ENCODE results near the gene BIK.
"Not testable (repeated sequence)": the region's sequence is repeated elsewhere in the genome, so short reads cannot be mapped to it uniquely, and the experiment has no call there.

Gene BIK

DNA sequence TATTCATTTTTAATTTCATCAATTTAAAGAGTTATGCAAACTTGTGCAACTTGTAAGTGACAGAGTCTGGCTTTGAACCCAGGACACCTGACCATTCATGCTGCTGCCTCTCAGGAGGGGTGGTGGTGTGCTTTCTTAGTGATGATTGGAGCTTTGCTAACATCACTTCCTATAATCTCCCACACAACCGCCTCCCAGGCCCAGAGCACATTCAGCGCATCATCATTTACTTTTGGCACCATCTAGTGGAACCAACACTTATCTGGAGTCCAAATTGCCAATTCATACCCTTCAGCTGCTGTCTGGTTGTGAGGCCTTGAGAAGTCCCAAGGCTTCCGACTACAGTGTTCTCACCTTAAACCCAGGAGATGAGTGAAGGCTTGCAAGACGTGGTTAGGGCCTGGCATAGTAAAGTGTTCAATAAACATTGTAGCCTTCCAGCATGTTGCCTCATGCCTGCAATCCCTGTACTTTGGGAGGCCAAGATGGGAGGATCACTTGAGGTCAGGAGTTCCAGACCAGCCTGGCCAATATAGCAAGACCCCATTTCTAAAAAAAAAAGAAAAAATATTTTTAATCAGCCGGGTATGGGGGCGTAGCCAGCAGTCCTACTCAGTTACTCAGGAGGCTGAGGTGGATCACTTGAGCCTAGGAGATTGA lies 20.3 kb upstream of the BIK start:
- H3K27ac ChIP-seq (ENCODE audit: low read depth, low read length) = no peak overlapping the region
- no peaks in the 10 kb centered on the region for H3K36me3 ChIP-seq (ENCODE audit: control insufficient read depth, insufficient read depth, low read length)
- H3K4me1 ChIP-seq (ENCODE audit: control insufficient read depth, insufficient read depth, low read length) = peaks cover 3% of the 10 kb centered on the region
- no peak overlapping the region for H3K9ac ChIP-seq (ENCODE audit: low read length)
- H3K27me3 ChIP-seq (ENCODE audit: control insufficient read depth, insufficient read depth, low read length) = no peaks in the 10 kb centered on the region
- no peak overlapping the region for H3K4me3 ChIP-seq (ENCODE audit: low read length)

DNA sequence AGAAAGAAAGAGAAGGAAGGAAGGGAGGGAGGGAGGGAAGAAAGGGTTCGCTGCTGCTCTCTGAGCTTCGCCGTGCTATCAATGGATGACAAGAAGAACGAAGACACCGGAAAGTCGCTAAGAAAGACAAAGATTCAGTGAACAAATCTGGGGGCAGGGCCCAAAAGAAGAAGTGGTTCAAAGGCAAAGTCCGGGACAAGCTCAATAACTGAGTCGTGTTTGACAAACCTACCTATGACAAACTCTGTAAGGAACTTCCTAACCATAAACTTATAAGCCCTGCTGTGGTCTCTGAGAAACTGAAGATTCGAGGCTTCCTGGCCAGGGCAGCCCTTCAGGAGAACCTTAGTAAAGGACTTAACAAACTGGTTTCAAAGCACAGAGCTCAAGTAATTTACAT lies 18.5 kb upstream of the BIK start:
- no peak overlapping the region for H3K27ac ChIP-seq (ENCODE audit: low read depth, low read length)
- H3K27me3 ChIP-seq (ENCODE audit: control insufficient read depth, insufficient read depth, low read length) = no peaks in the 10 kb centered on the region
- no peak overlapping the region for H3K9ac ChIP-seq (ENCODE audit: low read length)
- no peak overlapping the region for H3K4me3 ChIP-seq (ENCODE audit: low read length)
- H3K36me3 ChIP-seq (ENCODE audit: control insufficient read depth, insufficient read depth, low read length) = no peaks in the 10 kb centered on the region
- peaks cover 3% of the 10 kb centered on the region for H3K4me1 ChIP-seq (ENCODE audit: control insufficient read depth, insufficient read depth, low read length)

DNA sequence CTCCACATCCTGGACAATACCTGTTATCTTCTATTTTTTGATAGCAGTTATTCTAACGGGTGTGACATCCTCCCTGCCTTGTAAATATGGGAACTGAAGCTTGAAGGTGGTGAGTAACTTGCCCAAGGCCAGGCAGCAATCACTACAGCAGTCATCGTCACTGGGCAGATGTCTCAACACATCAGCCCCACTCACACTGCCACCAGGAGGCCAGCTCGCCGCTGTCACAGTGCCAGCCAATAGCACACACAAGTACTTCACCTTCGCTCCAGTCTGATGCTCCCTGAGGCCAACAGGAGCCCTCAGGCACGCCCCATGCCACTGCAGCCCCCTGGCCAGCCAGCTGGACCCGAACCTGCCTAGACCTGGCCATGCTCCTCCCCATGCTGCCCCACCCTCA lies 16.5 kb upstream of the BIK start:
- Histone ChIP-seq H3K27me3 (ENCODE audit: control insufficient read depth, insufficient read depth, low read length) (no peaks in the 10 kb centered on the region), H3K4me3 (ENCODE audit: low read length) (no peak overlapping the region), H3K27ac (ENCODE audit: low read depth, low read length) (no peak overlapping the region), H3K9ac (ENCODE audit: low read length) (no peak overlapping the region), H3K4me1 (ENCODE audit: control insufficient read depth, insufficient read depth, low read length) (no peaks in the 10 kb centered on the region), H3K36me3 (ENCODE audit: control insufficient read depth, insufficient read depth, low read length) (no peaks in the 10 kb centered on the region)

DNA sequence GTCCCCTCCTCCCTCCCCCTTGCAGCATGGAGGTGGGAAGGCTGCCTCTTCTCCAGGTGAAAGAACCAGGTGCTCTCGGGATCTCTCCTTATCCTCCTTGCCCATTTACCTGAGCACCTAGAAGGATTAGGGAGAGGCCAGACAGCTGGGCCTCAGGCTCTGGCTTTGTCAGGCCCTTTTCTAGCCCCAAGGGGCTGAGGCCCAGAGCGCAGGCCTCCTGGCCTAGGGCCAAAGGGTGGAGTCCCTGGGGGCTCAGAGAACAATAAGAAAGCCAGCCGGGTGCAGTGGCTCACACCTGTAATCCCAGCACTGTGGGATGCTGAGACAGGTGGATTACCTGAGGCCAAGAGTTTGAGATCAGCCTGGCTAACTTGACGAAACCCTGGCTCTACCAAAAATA lies 16.0 kb upstream of the BIK start:
- H3K9ac ChIP-seq (ENCODE audit: low read length) = no peak overlapping the region
- H3K27me3 ChIP-seq (ENCODE audit: control insufficient read depth, insufficient read depth, low read length) = no peaks in the 10 kb centered on the region
- no peaks in the 10 kb centered on the region for H3K4me1 ChIP-seq (ENCODE audit: control insufficient read depth, insufficient read depth, low read length)
- H3K27ac ChIP-seq (ENCODE audit: low read depth, low read length) = no peak overlapping the region
- no peaks in the 10 kb centered on the region for H3K36me3 ChIP-seq (ENCODE audit: control insufficient read depth, insufficient read depth, low read length)
- no peak overlapping the region for H3K4me3 ChIP-seq (ENCODE audit: low read length)

DNA sequence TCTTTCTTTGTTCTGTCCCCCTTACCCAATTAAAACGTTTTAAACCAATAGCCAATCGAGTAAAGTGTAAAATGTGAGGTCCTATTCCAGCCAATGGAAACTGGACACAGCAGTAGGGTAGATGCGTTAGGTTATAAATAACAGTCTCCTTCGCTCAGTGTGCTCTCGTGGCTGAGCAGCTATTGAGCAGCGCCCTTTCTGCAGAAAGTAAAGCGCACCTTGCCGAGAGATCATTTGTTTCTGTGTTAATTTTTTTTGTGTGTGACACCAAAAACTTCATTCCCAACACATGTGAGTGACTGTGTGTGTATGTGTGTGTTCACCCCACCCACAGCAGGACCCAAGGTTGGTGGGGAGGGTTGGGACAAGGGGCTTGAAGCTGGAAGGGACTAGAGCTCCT lies 14.1 kb upstream of the BIK start:
- Histone ChIP-seq H3K4me3 (ENCODE audit: low read length) (no peak overlapping the region), H3K36me3 (ENCODE audit: control insufficient read depth, insufficient read depth, low read length) (no peaks in the 10 kb centered on the region), H3K4me1 (ENCODE audit: control insufficient read depth, insufficient read depth, low read length) (no peaks in the 10 kb centered on the region), H3K27ac (ENCODE audit: low read depth, low read length) (no peak overlapping the region), H3K27me3 (ENCODE audit: control insufficient read depth, insufficient read depth, low read length) (no peaks in the 10 kb centered on the region), H3K9ac (ENCODE audit: low read length) (no peak overlapping the region)

DNA sequence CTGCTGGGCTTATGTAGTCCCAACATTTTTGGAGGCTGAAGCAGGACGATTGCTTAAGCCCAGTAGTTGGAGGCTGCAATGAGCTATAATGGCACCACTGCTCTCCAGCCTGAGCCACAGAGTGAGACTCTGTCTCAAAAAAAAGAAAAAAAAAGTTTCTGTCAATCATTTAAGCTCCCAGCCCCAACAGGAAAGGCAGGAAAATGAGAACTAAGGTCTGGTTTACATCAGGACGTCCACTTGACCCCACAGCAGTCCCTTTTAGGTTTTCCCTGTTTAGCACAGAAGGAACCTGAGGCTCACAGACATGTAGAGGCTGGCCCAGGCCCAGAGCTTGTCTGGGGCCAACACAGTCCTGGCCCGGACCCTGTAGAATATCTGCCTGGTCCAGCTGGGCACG lies 12.2 kb upstream of the BIK start:
- H3K9ac ChIP-seq (ENCODE audit: low read length) = no peak overlapping the region
- H3K4me3 ChIP-seq (ENCODE audit: low read length) = no peak overlapping the region
- no peaks in the 10 kb centered on the region for H3K27me3 ChIP-seq (ENCODE audit: control insufficient read depth, insufficient read depth, low read length)
- H3K4me1 ChIP-seq (ENCODE audit: control insufficient read depth, insufficient read depth, low read length) = no peaks in the 10 kb centered on the region
- no peaks in the 10 kb centered on the region for H3K36me3 ChIP-seq (ENCODE audit: control insufficient read depth, insufficient read depth, low read length)
- H3K27ac ChIP-seq (ENCODE audit: low read depth, low read length) = no peak overlapping the region

DNA sequence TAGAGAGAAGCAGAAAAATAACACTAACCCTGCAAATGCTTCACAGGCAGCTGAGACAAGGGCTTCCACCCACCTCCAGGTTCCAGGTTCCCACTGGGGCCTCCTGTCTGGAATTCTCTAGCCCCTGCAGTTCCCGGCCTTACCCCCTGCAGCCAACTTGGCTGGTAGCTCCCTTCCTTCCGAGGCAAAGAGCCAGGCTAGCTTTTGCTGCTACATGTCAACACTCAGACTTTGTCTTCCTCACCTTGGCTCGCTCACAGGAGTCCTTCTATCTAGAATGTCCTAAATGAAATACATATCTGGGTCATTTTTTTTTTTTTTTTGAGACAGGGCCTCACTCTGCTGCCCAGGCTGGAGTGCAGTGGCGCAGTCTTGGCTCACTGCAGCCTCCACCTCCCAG lies 11.5 kb upstream of the BIK start:
- Histone ChIP-seq H3K9ac (ENCODE audit: low read length) (no peak overlapping the region), H3K27me3 (ENCODE audit: control insufficient read depth, insufficient read depth, low read length) (no peaks in the 10 kb centered on the region), H3K36me3 (ENCODE audit: control insufficient read depth, insufficient read depth, low read length) (no peaks in the 10 kb centered on the region), H3K4me1 (ENCODE audit: control insufficient read depth, insufficient read depth, low read length) (no peaks in the 10 kb centered on the region), H3K4me3 (ENCODE audit: low read length) (no peak overlapping the region), H3K27ac (ENCODE audit: low read depth, low read length) (no peak overlapping the region)

DNA sequence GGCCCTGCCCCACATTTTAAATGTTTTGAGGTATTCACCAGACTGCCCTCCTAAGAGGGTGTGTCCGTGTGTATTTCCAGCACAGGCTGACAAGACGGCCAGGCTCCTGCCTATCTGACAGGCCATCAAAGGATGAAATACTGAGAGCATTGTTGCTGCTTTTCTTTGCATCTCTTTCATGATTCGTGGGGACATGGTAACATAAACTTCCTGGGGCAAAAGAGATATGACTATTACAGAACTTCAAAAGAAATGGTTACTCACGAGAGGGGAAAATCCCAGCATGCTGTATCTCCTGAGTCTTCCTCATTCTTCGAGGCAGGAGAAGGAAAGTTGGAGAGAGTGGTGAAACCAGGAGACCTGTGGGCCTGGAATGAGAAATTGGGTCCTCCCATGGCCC lies 10.3 kb upstream of the BIK start:
- no peaks in the 10 kb centered on the region for H3K36me3 ChIP-seq (ENCODE audit: control insufficient read depth, insufficient read depth, low read length)
- H3K9ac ChIP-seq (ENCODE audit: low read length) = no peak overlapping the region
- H3K27ac ChIP-seq (ENCODE audit: low read depth, low read length) = no peak overlapping the region
- no peaks in the 10 kb centered on the region for H3K4me1 ChIP-seq (ENCODE audit: control insufficient read depth, insufficient read depth, low read length)
- H3K4me3 ChIP-seq (ENCODE audit: low read length) = no peak overlapping the region
- no peaks in the 10 kb centered on the region for H3K27me3 ChIP-seq (ENCODE audit: control insufficient read depth, insufficient read depth, low read length)

DNA sequence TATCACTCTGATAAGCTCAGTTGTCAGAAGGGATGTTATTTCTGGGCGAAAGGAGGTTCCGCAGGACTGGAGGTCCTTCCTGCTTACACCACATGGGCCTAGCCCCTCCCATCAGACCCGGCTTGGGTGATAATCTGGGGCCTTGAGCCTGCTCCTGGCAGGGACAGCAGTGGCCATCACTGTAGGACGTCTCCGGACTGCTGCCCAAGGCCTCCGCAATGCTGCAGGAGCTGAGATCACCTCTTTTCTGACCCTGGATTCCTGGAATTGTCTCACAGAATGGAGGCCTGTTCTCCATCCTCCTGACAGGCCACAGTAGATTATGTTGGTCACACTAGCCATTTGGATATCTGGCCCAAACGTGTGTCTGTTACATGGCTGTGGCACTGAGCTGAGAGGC lies 9.2 kb upstream of the BIK start:
- Histone ChIP-seq H3K36me3 (ENCODE audit: control insufficient read depth, insufficient read depth, low read length) (no peaks in the 10 kb centered on the region), H3K27me3 (ENCODE audit: control insufficient read depth, insufficient read depth, low read length) (no peaks in the 10 kb centered on the region), H3K4me3 (ENCODE audit: low read length) (no peak overlapping the region), H3K4me1 (ENCODE audit: control insufficient read depth, insufficient read depth, low read length) (no peaks in the 10 kb centered on the region), H3K9ac (ENCODE audit: low read length) (no peak overlapping the region), H3K27ac (ENCODE audit: low read depth, low read length) (no peak overlapping the region)

DNA sequence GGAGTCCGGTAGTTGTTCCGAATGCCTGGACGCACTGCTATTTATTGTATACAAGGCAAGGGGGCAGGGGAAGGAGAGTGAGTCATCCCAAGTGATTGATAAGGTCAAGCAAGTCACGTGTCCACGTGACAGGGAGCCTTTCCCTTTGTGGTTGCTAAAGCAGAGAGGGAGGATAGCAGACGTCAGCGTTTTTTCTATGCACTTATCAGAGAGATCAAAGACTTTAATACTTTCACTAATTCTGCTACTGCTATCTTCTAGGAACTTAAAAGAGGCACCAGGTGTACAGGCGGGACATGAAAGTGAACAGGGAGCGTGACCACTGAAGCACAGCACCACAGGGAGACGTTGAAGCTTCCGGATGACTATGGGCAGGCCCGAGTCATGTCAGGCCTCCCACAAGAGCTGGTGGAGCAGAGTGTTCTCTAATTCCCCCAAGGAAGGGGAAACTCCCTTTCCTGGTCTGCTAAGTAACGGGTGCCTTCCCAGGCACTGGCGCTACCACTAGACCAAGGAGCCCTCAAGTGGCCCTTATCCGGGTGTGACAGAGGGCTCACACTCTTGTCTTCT lies 6.4 kb upstream of the BIK start:
- not testable (repeated sequence) for H3K4me3 ChIP-seq (ENCODE audit: low read length); H3K36me3 ChIP-seq (ENCODE audit: control insufficient read depth, insufficient read depth, low read length); H3K27ac ChIP-seq (ENCODE audit: low read depth, low read length); H3K4me1 ChIP-seq (ENCODE audit: control insufficient read depth, insufficient read depth, low read length); H3K9ac ChIP-seq (ENCODE audit: low read length); H3K27me3 ChIP-seq (ENCODE audit: control insufficient read depth, insufficient read depth, low read length)

DNA sequence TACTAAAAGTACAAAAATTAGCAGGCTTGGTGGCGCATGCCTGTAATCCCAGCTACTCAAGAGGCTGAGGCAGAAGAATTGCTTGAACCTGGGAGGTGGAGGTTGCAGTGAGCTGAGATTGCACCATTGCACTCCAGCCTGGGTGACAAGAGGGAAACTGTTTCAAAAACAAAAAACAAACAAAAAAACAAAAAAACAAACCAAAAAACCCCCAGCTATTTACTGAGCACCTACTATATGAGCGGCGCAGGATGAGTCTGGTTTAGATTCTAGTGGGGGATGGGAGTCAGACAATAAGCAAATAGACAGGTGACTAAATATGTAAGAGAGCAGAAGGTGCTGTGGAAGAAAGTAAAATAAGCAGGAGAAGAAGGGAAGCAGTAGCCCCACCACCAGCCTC lies 5.6 kb upstream of the BIK start:
- not testable (repeated sequence) for H3K27ac ChIP-seq (ENCODE audit: low read depth, low read length); H3K4me1 ChIP-seq (ENCODE audit: control insufficient read depth, insufficient read depth, low read length); H3K27me3 ChIP-seq (ENCODE audit: control insufficient read depth, insufficient read depth, low read length); H3K36me3 ChIP-seq (ENCODE audit: control insufficient read depth, insufficient read depth, low read length); H3K9ac ChIP-seq (ENCODE audit: low read length); H3K4me3 ChIP-seq (ENCODE audit: low read length)

DNA sequence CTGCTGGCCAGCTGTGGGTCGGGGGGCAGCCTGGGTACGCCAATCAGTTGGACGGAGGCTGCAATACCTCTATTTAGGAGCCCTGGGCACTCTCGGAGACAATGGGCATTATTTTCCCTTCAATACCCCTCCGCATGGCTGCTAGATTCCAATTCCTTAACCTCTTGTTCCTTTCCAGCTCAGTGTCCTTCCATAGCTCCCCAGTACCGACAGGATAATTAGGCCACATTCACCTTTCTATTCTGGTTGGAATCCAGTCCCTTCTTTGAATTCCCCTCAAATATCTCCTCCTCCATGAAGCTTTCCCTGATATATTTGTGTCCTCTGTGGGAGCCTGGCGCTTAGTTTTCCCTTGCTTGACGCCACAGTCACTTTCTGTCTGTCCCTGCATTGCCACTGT lies 4.2 kb upstream of the BIK start:
- Histone ChIP-seq H3K9ac (ENCODE audit: low read length) (no peak overlapping the region), H3K27ac (ENCODE audit: low read depth, low read length) (no peak overlapping the region), H3K27me3 (ENCODE audit: control insufficient read depth, insufficient read depth, low read length) (no peaks in the 10 kb centered on the region), H3K36me3 (ENCODE audit: control insufficient read depth, insufficient read depth, low read length) (no peaks in the 10 kb centered on the region), H3K4me3 (ENCODE audit: low read length) (no peak overlapping the region), H3K4me1 (ENCODE audit: control insufficient read depth, insufficient read depth, low read length) (no peaks in the 10 kb centered on the region)

DNA sequence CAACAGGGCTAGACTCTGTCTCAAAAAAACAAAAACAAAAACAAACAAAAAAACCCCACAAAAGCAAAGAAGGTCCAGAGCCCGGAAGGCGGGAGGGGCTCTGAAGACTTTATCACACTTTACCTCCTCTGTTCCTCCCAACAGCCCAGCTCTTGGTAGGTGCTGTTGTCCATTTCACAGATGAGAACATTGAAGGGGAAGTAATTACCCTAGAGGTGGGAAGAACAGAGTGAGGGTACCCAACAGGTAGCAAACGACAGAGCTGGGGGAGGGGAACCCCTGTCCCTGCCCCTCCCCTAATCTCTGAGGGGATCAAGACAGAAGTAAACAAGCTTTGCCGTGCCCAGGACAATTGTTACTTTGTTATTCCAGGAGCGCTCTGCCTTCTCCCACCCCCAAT lies 1.0 kb upstream of the BIK start:
- Histone ChIP-seq H3K4me1 (ENCODE audit: control insufficient read depth, insufficient read depth, low read length) (no peaks in the 10 kb centered on the region), H3K9ac (ENCODE audit: low read length) (no peak overlapping the region), H3K36me3 (ENCODE audit: control insufficient read depth, insufficient read depth, low read length) (no peaks in the 10 kb centered on the region), H3K4me3 (ENCODE audit: low read length) (no peak overlapping the region), H3K27me3 (ENCODE audit: control insufficient read depth, insufficient read depth, low read length) (peaks cover 5% of the 10 kb centered on the region), H3K27ac (ENCODE audit: low read depth, low read length) (no peak overlapping the region)
